GM19099 (cell line): ENCODE measurements around the gene FILIP1L.

Source experiments
- POLR2A ChIP-seq: IDR thresholded peaks from 3 replicates; pipeline ENCODE4 v1.6.1; 2011; ENCODE audit warnings: low read depth; ENCODE audit not compliant: insufficient read length; ENCODE audit errors: extremely low read depth

FILIP1L gene

GRCh38 chr3:99799422-99799821 lies 314.9 kb downstream of the FILIP1L start:
- no peak for TF ChIP-seq POLR2A

GRCh38 chr3:99795573-99795972 lies 318.7 kb downstream of the FILIP1L start:
- TF ChIP-seq POLR2A = no peak

GRCh38 chr3:99794485-99794884 lies 319.8 kb downstream of the FILIP1L start:
- TF ChIP-seq POLR2A = no peak

DNA sequence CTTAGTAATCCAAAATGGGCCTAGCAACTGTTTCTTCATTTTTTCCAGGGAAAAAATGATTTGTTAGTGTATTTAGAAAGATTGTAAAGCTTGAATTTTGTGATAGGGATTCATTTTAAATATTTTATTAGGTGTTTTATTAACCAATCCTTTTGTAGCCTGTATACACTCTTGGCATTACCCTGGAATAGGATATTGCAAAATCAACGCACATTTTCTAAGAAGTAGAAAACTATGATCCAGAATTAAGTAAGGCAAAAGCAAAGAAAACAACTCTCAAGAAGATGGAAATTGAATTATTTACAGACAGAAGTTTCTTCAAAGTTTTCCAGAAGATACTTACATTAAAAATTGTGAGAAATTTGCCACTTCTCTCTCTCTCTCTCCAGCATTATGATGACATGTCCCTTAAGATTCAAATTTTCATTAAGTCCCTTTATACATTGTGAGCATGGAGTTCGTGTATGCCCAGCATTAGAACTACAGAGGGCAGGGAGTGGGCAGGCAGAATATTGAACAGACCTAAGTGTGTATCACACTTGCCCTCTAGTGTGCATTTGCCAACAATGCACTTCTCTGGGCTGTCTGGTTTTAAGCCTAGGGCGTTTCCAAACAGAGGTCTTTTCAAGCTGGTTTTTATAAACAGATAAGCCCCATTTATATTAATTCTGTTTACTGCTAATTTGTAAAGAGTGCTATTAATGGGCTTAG lies 325.1 kb downstream of the FILIP1L start:
- TF ChIP-seq POLR2A = no peak
